Neural cell (in vitro differentiated cells): ENCODE data around the gene DUOX1.

Source experiments
- EP300 ChIP-seq: fragments of 450-650 bp; conservative IDR thresholded peaks from 2 replicates; pipeline ENCODE4 v1.6.1; 2014; ENCODE audit warnings: antibody characterized with exemption, mild to moderate bottlenecking, moderate library complexity; ENCODE audit not compliant: poor library complexity, severe bottlenecking
- EZH2 ChIP-seq: fragments of 200-600, 300-800 bp; shearing (Covaris generic), sonication (generic); IDR thresholded peaks from 2 replicates; pipeline ENCODE4 v1.6.1; 2014; ENCODE audit warnings: antibody characterized with exemption, low read length, borderline replicate concordance, mild to moderate bottlenecking; ENCODE audit not compliant: insufficient read depth, poor library complexity, severe bottlenecking
- MXI1 ChIP-seq: fragments of 450-650 bp; conservative IDR thresholded peaks from 2 replicates; pipeline ENCODE4 v1.6.1; 2014; ENCODE audit warnings: antibody characterized with exemption, mild to moderate bottlenecking; ENCODE audit not compliant: poor library complexity, severe bottlenecking
- POLR2AphosphoS5 ChIP-seq: IDR thresholded peaks from 2 replicates; pipeline ENCODE4 v1.6.1; 2012
- RAD21 ChIP-seq: fragments of 450-650 bp; conservative IDR thresholded peaks from 2 replicates; pipeline ENCODE4 v1.6.1; 2014; ENCODE audit warnings: antibody characterized with exemption, mild to moderate bottlenecking, moderate library complexity
- REST ChIP-seq: IDR thresholded peaks from 2 replicates; pipeline ENCODE4 v1.6.1; 2012; ENCODE audit warnings: borderline replicate concordance
- TAF1 ChIP-seq: IDR thresholded peaks from 2 replicates; pipeline ENCODE4 v1.6.1; 2012; ENCODE audit warnings: low read depth
- TF ChIP-seq, protein P1 (sequence below): fragments of 450-650 bp; IDR thresholded peaks from 2 replicates; pipeline ENCODE4 v1.5.1; 2014; ENCODE audit warnings: antibody characterized with exemption, mild to moderate bottlenecking, moderate library complexity; ENCODE audit not compliant: poor library complexity, severe bottlenecking

DNA sequence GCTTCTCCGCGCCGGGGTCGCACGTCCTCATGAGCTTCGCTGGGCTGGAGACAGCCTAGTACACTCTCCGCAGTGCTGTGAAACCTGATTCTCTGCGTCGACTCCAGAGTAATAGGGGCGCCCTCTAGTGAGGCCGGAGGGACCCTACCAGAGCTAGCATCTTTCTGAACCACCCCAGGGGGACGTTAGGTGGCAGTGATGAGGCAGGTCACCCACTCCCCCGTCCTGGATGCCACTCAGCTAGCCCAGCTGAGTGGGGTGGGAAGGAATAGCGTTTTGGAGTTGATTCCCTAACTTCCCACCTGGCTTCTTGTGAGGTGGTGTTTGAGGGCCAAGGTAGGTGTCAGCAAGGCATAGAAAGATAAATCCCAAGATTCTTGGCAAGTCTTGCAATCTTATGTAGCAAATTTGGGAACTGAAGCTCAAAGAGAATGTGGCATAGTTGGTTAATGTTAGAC lies 11.6 kb upstream of the DUOX1 start:
- TF ChIP-seq, protein P1, sequence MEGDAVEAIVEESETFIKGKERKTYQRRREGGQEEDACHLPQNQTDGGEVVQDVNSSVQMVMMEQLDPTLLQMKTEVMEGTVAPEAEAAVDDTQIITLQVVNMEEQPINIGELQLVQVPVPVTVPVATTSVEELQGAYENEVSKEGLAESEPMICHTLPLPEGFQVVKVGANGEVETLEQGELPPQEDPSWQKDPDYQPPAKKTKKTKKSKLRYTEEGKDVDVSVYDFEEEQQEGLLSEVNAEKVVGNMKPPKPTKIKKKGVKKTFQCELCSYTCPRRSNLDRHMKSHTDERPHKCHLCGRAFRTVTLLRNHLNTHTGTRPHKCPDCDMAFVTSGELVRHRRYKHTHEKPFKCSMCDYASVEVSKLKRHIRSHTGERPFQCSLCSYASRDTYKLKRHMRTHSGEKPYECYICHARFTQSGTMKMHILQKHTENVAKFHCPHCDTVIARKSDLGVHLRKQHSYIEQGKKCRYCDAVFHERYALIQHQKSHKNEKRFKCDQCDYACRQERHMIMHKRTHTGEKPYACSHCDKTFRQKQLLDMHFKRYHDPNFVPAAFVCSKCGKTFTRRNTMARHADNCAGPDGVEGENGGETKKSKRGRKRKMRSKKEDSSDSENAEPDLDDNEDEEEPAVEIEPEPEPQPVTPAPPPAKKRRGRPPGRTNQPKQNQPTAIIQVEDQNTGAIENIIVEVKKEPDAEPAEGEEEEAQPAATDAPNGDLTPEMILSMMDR = peak; percentile 100
- TF ChIP-seq REST (no peak), MXI1 (no peak), EP300 (no peak), POLR2AphosphoS5 (no peak), TAF1 (no peak), RAD21 (peak; percentile 79), EZH2 (no peak)
